Stimulated activated CD4-positive, alpha-beta T cell treated with anti-CD3 and anti-CD28 coated beads, Interleukin-1b, Interleukin-23, amount 100 ng/mL, for 1 hour (primary cell): Measurements from ENCODE around the gene KCNQ1.
"Not testable (repeated sequence)": the region's sequence is repeated elsewhere in the genome, so short reads cannot be mapped to it uniquely, and the experiment has no call there.

ENCODE experiments used
- DNase-seq, 2 donors: peaks; one replicate each; pipeline ENCODE4 v3.0.0-alpha.2; 2020; ENCODE audit warnings: low read depth in 2 of 2

KCNQ1 gene

DNA sequence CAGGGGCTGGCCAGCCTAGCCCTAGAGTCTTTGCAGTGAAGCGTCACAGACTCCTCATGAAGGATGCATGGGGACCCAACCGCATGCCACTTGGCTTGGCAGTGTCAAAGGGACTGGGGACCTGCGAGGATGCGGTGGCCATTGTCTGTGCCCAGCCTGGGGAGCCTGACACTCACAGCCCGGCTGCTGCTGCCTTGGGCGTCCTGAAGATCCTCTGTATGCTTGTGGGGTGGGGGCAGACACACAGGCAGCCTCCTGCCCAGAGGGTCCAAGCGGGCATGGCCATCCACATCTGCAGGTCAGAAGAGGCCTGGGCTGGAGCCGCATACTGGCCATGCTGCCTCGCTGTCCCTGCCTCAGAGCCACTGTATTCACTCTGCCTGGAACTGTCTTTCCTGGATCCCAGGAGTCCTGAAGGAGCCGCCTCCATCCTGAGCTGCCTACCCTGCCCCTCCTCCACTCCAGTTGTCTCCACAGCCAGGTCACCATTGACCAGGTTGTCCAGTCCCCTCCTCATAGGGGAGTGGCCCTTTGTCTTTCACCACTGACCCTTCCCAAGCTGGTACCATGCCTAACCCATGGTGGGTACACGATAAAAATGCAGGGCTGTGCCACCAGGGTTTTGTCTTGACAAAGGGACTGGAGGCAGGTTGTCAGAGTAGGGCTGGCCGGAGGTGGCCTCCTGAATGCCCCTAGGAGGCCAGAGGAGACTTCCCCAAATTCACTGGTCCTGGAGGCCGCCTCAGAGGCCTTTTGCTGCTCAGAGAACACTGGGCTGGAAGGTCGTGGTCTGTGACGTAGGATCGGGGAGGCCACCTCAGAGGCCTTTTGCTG lies 148.0 kb downstream of the KCNQ1 start:
- no peak for DNase-seq

DNA sequence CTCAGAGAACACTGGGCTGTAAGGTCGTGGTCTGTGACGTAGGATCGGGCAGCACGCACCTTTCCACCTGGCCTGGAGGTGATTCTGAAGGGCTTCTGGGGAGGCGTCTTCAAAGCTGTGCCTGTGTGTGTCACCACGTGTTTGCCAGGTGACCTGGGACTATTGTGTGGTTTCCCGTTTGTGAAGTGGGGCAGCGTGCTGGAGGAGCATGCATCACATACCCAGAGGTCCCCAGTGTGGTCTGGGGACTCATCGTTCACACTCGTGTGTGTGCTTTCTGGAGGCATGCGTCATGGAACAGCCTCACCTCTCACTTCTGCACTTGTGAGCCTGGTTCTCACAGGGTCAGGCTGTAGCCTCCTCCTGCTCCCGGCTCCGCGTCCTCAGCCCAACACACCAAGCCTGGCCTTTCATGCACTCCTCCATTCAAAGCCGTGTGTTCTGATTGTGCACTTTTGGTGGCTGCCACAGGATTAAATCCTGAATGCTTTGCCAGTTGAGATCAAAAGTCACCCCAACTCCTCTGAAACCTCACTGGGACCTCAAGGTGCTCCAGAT lies 148.7 kb downstream of the KCNQ1 start:
- DNase-seq = no peak

DNA sequence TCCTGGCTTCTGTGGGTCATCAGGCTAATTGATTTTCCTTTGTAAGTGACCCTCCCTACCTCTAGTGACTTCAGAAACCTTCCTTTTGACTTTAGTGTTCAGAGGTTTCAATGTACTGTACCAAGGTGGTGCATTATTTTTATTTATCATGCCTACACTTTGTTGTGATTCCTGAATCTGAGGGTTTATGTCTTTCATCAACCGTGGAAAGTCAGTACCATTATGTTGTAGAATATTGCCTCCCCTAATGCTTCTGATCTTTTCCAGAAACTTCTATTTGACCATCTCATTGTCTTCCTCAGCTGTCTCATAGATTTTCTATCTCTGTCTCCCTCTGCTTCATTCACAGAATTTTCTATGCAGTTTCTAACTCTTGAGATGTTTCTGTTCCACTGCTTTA lies 149.5 kb downstream of the KCNQ1 start:
- DNase-seq = no peak

DNA sequence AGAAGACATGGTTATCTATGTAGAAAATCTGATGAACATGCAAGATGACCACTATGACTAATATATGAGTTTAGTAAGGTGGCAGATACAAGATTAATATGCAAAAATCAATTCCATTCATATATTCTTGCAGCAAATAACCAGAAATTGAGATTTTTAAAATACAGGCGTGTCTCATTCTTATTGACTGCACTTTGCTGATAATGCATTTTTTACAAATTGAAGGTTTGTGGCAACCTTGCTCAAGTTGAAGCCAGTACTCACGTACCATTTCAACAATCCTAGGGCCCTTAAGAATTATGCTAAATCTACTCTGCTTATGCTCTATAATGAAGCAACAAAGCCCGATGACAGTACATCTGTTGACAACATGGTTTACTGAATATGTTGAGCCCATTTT lies 150.4 kb downstream of the KCNQ1 start:
- DNase-seq = no peak

DNA sequence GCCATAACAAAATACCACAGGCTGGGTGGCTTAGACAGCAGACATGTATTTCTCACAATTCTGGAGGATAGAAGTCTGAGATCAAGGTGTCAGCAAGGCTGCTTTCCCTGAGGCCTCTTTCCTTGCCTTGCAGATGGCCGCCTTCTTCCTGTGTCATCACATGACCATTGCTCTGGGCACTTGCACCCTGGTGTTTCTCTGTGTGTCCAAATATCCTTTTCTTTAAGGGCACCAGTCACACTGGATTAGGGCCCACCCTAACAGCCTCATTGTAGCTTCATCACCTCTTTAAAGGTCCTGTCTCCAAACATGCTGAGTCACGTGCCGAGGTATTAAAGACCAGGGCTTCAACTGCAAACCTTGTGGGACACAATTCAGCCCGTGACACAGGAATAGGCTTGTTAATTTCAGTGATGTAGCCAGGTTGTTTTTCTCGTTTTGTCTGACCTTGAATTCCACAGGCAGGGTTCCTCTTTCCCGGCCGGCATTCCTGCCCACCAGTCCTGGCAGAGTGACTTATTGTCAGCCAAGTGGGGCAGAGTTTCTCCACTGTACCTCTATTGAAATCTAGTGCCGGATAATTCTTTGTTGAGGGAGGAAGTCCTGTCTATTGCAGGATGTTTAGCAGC lies 154.9 kb downstream of the KCNQ1 start:
- no peak for DNase-seq

DNA sequence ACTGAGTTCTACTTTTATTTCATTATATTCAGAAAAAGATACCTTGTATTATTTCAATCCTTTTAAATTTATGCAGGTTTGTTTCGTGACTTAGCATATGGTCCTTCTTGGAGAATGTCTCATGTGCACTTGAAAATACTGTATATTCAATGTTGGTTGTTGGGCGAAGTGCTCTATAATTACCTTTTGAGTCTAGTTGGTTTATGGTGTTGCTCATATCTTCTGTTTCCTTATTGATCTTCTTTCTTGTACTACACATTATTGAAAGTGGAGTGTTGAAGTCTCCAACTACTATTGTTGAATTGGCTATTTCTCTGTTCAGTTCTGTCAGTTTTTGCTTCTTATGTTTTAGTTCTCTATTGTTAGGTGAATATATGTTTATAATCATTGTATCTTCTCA lies 164.5 kb downstream of the KCNQ1 start:
- DNase-seq = no peak

DNA sequence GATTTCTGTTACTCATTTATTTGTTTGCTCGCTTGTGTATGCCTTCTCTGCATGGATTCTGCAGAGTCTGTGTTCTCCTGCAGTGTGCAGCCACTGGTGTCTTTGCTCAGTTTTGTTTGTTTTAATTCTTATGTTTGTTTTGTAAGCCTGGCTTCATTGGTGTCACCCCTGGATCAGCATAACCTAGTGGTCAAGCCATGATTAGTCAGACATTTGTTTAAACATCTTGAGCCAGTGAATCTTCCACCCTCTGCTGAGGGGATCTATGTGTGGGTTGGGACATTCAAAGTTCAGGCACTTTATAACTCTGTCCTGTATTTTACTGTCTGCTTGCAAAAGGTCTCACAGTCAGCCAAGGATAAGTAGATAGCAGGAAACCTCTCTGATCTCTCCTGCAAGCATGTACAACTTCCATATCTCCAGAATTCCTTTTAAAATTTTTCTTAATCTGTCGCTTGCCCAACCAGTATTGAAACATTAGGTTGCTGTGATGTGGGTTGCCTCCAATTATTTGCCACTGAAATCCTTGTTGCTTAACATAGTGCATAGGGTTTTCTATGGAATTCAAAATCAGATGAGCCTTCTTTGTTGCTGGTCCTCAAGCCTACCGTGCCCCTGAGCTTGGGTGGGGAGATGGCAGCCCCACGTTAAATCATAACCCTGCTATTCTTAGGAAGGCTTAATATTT lies 168.2 kb downstream of the KCNQ1 start:
- no peak for DNase-seq

DNA sequence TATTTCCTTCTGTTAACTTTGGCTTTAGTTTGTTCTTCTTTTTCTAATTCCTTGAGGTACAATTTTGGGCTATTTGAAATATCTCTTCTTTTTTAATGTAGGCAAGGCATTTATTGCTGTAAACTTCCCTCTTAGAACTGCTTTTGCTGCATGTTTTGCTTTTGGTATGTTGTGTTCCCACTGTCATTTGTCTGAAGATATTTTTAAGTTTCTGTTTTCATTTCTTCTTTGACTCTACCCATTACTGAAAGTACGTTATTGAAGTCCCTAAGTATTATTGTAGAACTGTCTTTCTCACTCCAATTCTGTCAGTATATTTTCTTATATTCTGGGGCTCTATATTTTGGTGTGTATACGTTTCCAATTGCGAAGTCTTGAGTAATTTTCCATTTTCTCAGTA lies 177.1 kb downstream of the KCNQ1 start:
- no peak for DNase-seq

DNA sequence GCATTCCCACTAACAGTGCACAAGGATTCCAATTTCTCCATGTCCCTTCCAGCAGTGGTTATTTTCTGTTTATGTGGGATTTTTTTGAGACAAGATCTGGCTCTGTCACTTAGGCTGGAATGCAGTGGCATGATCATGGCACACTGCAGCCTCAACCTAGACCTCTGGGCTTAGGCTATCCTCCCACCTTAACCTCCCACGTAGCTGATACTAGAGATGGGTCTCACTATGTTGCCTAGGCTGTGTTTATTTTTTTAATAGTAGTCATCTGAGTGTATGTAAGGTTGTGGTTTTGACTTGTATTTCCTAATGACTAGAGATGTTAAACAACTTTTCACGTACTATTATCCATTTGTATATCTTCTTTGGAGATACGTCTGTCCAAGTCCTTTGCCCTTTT lies 180.4 kb downstream of the KCNQ1 start:
- DNase-seq = no peak

DNA sequence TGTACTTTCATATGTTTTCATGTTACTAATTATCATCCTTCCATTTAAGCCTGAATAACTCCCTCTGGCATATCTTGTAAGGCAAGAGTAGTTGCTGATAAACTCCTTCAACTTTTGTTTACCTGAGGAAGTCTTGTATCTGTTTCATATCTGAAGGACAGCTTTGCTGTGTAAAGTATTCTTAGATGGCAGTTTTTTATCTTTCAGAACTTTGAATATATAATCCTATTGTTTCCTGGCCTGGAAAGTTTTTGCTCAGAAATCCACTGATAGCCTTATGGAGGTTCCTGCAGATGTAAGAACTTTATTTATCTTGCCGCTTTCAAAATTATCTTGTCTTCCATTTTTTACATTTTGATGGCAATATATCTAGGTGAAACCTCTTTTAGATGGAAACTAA lies 185.9 kb downstream of the KCNQ1 start:
- DNase-seq = no peak

DNA sequence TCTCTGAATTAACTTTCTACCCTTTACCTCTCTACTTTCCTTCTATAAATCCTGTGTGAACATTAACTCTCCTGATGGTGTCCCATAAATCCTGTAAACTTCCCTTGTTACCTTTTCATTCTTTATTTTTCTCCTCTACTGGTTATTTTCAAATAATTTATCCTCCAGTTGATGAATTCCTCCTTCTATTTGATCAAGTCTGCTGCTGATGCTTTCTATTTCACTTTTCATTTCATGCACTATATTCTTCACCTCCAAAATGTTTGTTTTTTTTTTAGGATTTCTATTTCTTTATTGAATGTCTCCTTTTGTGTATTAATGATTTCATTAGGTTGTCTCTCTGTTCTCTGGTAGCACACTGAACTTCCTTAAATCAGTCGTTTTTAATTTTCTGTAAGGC lies 186.4 kb downstream of the KCNQ1 start:
- DNase-seq = no peak

DNA sequence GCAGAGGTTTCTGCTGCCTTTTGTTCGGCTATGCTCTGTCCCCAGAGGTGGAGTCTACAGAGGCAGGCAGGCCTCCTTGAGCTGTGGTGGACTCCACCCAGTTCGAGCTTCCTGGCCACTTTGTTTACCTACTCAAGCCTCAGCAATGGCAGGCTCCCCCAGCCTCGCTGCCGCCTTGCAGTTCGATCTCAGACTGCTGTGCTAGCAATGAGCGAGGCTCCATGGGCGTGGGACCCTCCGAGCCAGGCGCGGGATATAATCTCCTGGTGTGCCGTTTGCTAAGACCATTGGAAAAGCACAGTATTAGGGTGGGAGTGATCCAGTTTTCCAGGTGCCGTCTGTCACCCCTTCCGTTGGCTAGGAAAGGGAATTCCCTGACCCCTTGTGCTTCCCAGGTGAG lies 195.0 kb downstream of the KCNQ1 start:
- not testable (repeated sequence) for DNase-seq

DNA sequence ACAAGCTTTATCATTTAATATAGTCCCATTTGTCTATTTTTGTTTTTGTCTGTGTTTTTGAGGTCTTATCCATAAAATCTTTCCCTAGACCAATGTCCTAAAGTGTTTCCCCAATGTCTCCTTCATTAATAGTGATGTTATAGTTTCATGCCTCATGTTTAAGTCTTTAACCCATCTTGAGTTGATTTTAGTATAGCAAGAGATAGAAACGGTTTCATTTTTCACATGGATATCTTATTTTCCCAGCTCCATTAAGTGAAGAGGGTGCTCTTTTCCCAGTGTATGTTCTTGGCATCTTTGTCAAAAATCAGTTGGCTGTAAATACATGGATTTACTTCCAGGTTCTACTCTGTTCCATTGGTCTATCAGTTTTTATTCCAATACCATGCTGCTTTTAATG lies 196.8 kb downstream of the KCNQ1 start:
- DNase-seq = no peak

DNA sequence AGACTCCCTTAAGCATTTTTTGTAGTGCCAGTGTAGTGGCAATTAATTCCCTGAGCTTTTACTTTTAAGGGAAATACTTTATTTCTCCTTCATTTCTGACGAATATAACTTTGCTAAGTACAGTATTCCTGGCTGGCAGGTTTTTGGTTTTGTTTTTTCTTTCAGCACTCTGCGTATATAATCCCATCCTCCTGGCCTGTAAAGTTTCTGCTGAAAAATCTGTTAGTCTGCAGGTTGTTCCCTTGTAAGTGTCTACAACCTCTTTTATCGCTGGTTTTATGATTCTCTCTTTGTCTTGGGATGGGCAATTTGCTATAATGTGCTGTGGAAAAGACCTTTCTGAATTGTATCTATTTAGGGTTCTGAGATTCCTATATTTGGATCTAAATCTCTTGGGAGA lies 198.9 kb downstream of the KCNQ1 start:
- no peak for DNase-seq

DNA sequence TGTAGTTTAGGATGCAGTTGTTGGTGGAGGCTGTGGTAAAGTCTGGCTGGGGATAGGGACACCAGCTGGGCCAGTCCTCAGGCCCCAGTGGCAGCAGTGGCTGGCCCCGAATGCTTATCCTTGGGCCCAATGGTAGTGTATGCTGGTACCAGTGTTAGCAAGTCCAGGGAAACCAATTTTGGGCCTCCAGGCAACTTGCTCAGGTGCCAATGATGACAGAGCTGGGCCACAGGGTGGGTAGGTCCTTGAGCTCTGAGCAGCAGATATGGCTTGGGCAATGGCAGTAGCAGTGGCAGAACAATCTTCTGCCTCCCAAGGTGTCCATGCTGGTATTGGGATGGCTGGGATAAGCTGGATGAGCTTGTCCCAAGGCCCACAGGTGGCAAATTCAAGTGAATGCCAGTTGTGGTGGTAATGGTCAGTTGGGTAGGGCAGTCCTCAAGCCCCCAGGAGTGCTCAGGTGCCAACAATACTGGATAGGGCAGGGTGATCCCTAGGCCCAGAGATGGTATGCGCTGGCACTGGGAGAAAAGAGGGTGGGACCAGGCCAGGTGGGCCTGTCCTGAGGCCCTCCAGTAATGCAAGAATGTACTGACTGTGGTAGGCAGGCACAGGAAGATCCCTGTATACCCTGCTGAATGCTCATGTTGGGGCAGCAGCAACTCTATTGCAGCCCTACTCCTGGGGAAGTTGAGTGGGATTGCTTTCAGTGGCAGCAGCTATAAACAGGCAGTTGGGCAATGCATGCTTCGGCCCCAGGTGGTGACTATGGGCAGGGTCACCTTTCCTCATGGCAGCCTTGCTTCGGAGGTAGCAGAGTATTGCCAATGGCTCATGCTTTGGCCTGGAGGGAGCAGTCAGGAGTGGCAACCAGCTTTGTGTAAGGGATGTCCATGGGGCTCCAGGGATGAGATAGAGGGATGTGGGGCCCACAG lies 200.3 kb downstream of the KCNQ1 start:
- DNase-seq = no peak

DNA sequence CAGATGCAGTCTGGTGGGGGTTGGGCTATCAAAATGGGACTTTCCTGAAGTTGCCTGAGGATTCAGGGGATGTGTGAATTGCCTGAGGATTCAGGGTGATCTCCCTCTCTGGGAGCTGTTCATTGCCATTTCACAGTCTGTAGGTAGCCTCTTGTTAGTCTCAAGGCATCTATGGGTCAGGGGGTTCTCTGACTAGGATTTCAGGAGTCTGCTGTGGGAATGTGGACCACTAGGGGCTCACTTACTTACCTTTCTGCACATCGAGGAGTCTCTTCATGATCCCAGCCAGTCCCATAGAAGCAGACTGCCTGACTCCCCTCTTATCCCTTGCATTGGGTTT lies 200.9 kb downstream of the KCNQ1 start:
- DNase-seq = no peak

DNA sequence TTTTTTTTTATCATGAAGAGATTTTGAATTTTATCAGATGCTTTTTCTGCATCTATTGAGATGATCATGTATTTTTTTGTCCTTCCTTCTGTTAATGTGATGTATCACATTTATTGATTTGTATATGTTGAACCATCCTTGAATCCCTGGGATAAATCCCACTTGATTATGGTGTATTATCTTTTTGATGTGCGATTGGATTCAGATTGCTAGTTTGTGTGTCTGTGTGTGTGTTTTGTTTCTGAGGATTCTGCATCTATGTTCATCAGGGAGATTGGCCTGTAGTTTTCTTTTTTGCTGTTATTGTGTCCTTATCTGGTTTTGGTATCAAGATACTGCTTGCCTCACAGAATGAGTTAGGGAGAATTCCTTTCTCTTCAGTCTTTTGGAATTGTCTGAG lies 202.4 kb downstream of the KCNQ1 start:
- no peak for DNase-seq

DNA sequence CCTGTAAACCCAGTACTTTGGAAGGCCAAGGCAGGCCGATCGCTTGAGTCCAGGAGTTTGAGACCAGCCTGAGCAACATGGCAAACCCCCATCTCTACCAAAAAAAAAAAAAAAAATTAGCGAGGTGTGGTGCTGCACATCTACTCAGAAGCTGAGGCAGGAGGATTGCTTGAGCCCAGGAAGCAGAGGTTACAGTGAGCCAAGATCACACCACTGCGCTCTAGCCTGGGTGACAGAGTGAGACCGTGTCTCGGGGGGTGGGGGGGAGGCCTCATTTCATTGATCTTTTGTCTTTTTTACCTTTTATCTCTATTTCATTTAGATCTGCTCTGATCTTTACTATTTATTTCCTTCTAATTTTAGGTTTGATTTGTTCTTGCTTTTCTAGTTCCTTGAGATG lies 203.1 kb downstream of the KCNQ1 start:
- DNase-seq = no peak

DNA sequence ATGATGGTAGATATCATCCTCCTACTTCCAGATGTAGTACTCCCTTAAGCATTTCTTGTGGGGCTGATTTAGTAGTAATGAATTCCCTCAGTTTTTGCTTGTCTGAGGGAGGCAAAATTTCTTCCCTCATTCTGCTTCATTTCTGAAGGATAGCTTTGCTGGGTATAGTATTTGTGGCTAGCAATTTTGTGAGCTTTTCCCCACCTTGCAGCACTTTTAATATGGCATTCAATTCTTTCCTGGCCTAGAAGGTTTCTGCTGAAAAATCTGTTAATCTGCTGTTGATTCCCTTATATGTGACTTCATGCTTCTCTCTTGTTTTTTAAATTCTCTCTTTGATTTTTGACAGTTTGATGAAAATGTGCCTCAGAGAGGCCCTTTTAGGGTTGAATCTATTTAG lies 204.6 kb downstream of the KCNQ1 start:
- no peak for DNase-seq

DNA sequence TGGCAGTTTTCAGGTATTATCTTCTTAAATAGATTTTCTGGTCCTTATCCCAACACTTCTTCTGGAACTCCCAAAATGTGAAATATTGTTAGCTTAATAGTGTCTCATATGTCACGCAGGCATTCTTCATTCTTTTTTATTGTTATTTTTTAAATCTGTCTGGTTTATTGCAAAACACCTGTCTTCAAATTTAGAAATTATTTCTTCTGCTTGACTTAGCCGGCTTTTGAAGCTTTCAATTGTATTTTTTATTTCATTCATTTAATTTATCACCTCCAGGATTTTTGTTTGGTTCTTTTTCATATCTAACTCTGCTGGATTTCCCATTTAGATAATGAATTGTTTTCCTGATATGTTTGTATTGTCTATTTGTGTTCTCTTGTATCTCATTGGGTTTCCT lies 205.0 kb downstream of the KCNQ1 start:
- DNase-seq = no peak

DNA sequence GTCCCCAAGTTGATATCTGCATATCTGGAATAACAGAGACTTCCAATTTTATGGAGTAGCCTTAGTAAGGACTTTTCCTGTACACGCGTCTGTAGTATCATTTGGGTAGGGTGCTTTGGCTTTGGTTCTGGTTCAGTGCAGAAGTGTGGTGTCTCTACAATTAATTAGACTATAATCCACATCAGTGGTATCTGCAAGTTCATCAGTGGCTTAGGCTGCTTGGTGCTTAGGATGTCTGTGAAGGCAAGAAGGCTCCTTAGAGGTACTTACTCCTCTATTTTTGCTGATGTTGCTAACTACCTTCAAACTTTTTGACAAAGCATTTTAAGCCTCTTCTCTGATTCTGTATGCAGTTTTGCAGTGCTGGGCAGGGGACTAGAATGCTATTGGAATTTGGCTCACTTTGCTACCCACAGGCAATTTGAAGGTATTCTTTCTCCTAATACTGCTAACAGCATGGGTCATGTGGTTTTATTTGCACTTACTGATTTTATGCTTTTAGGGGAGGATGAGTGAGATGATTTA lies 205.6 kb downstream of the KCNQ1 start:
- DNase-seq = no peak
